ENCODE measurements around the gene CTNNA1.
A peak's percentile ranks its signal among the peaks of the same experiment; 100 is the strongest.

CTNNA1 gene

DNA sequence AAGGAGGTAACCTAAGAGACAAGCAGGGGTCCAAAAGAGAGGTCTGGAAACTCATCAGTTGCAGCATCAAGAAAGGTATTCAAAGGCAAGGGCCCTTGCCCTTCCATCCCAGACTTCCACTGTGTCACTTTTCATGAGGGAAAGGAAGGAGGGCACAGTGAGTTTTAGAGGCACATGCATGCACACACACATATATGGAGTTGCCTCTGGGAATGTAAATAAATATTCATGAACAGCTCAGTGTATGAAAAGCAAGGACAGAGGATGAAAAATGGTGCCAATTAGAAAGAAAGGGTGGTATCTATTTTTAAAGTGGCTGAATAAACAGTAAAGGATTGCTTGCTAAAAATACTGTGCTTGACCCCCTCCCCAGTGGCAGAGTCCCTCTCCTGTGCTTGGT lies 227.2 kb downstream of the CTNNA1 start:
- DNase-seq (ENCODE audit: low read depth, low spot score): no peak
- in situ Hi-C loops (cut with HindIII; ENCODE audit: low sequenced_read_pairs): no loop called here
- no peak overlapping the region for H3K4me3 ChIP-seq (ENCODE audit: low read depth, low read length)
- TF ChIP-seq, protein P1, sequence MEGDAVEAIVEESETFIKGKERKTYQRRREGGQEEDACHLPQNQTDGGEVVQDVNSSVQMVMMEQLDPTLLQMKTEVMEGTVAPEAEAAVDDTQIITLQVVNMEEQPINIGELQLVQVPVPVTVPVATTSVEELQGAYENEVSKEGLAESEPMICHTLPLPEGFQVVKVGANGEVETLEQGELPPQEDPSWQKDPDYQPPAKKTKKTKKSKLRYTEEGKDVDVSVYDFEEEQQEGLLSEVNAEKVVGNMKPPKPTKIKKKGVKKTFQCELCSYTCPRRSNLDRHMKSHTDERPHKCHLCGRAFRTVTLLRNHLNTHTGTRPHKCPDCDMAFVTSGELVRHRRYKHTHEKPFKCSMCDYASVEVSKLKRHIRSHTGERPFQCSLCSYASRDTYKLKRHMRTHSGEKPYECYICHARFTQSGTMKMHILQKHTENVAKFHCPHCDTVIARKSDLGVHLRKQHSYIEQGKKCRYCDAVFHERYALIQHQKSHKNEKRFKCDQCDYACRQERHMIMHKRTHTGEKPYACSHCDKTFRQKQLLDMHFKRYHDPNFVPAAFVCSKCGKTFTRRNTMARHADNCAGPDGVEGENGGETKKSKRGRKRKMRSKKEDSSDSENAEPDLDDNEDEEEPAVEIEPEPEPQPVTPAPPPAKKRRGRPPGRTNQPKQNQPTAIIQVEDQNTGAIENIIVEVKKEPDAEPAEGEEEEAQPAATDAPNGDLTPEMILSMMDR (IDR thresholded peaks at IDR 0.05; ENCODE audit: low read depth, low read length): no peak

DNA sequence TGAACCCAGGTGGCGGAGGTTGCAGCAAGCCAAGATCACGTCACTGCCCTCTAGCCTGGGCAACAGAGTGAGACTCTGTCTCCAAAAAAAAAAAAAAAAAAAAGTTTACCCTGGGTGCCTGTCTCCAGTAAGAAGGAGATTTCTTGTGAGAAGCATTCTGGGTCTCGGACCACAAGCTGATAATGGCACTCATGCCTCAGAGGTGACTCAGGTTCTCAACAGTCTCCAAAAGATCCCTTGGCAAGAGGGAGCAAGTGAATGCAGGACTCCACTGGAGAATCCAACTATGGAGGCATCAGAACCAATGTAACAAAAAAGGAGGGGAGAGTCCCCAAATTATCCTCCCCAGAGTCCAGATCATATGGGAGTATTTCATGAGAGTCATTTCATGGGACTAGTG lies 227.9 kb downstream of the CTNNA1 start:
- TF ChIP-seq, protein P1 (IDR thresholded peaks at IDR 0.05; ENCODE audit: low read depth, low read length): no peak
- H3K4me3 ChIP-seq (ENCODE audit: low read depth, low read length): no peak overlapping the region
- DNase-seq (ENCODE audit: low read depth, low spot score): peak; percentile 70
- in situ Hi-C loops (cut with HindIII; ENCODE audit: low sequenced_read_pairs): no loop called here

DNA sequence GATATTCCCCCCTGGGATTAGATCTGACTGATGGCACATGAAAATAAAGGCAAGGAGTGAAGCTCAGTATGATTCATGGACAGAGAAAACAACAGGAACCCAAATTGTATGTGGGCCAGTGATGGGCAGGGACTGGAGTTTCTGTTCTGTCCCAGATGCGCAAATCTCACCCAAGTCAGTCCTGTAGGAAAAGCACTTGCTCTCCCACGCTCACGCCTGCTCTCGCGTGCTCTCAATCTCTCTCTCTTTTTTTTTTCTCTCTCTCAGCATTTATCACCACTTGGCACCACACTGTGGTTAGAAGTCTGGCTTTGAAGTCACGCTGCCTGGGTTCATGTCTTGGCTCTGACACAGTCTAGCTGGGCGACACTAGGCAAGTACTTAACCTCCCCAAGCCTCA lies 228.4 kb downstream of the CTNNA1 start:
- TF ChIP-seq, protein P1 (IDR thresholded peaks at IDR 0.05; ENCODE audit: low read depth, low read length): no peak
- in situ Hi-C loops (cut with HindIII; ENCODE audit: low sequenced_read_pairs): no loop called here
- DNase-seq (ENCODE audit: low read depth, low spot score): peak; percentile 8
- no peak overlapping the region for H3K4me3 ChIP-seq (ENCODE audit: low read depth, low read length)

DNA sequence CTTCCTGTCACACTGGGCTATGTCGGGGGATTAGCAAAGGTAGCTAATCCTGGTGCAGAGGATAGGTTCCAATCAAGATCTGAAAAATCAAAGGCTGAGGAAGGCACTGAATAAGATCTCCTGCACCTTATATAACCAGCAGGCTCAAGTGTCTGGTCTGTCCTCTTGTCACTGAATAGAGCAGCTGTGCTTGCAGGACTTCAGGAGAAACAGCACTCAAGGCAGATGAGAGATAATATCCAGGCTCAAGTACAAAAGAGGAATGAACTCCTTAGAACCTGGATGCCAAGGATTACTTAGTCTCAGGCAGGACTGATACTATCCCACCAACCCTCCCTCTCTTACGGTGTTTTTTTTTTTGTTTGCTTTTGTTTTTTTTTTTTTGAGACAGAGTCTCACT lies 230.8 kb downstream of the CTNNA1 start:
- no peak for DNase-seq (ENCODE audit: low read depth, low spot score)
- TF ChIP-seq, protein P1 (IDR thresholded peaks at IDR 0.05; ENCODE audit: low read depth, low read length): no peak
- no peak overlapping the region for H3K4me3 ChIP-seq (ENCODE audit: low read depth, low read length)
- in situ Hi-C loops (cut with HindIII; ENCODE audit: low sequenced_read_pairs): no loop called here
